ENCODE data around the gene TTYH1. TPM values are rescaled to one million over a fixed set of nuclear protein-coding genes. Genes with fewer than 3 reads are reported as not detected.

Gene TTYH1
- total RNA-seq: not detected in 2 replicates

GRCh38 chr19:54415208-54415900, at the start of gene TTYH1:
TSS of gene TTYH1 (plus strand) at chr19:54415464. CDS start at chr19:54415553, 89 bp downstream.

DNA sequence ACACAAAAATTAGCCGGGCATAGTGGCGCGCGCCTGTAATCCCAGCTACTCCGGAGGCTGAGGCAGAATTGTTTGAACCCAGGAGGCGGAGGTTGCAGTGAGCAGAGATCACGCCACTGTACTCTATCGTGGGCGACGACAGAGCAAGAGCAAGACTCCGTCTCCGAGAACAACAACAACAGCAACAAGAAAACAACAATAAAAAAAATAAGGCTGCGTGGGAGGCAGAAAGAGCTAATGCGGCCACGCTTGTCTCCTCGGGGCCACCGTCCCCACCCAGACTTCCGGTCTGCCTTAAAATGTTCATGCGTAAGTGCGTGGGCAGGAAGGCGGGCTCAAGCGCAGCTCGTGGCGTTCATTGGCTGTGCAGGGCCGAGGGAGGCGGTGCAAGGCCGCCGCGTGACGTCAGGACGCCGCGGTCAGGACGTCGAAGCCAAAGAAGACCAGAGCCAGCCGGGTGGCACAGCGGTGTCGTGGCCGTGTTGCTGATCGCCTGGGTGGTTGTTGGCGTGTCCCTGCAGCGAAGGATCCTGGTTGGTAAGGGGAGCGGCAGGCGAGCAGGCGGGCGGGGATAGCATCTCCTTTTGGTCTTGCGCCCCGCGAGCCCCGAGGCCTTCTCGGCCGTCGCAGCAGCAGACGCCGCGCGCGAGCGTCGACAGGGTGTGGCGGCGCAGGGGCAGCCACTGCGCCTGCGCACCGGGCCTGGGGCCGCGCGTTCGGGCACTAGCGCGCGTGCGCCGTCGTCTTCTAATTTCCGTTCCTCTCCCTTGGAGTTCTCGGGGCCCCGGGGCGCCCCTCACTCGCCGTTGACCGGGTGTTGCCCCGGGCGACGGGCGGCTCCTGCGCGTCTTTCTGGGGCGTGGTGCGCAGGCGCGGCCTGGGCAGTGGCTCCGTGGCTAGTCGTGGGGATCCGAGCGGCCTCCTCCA, 33.8 kb downstream of the TTYH1 start, which contains the start of gene LENG8:
Gene LENG8, plus strand, starts transcription at position 426 of the 927 bp plus-strand sequence. CDS start 2,146 bp downstream, outside the sequence.

DNA sequence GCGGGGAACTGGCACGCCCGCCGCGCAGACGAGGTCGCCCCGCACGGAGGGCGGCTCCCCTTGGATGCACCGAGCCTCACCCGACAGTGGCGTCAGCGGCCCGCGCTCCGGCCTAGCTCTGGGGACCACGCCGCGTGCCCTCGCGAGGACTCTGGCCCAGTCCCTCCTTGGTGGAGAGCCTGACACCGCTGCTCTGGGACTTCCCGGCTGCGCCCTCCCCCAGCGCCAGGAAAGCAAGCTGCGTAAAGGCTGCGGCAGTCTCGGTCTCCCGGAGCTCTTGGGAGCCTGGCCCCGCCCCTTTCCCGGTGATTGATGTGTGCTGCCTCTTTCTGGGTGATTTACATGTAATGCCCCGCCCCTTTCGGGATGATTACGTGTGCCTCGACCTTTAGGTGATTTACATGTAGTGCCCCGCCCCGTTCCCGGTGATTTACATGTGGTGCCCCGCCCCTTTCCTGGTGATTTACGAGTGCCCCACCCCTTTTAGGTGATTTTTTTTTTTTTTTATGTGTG, 48.3 kb downstream of the TTYH1 start, which contains the start of gene LENG9:
Gene LENG9, minus strand, starts transcription at position 248 of the 513 bp plus-strand sequence. CDS start 252 bp downstream, outside the sequence.

GRCh38 chr19:54473071-54473891, 58.0 kb downstream of the TTYH1 start, which contains the start of gene CDC42EP5:
TSS of gene CDC42EP5 (minus strand) at chr19:54473296. CDS start at chr19:54465547, 7,749 bp downstream.

Other genes starting within 250 kb of the TTYH1 start
- gene TMC4, start 242.3 kb upstream of the TTYH1 start, total RNA-seq: 0.31 TPM in 1 of 2 replicates, not detected in the other
- gene MBOAT7, start 225.9 kb upstream of the TTYH1 start, total RNA-seq: 22.6 and 24.0 TPM in 2 replicates
- 38.7 and 39.7 TPM in 2 replicates for gene TSEN34, start 224.2 kb upstream of the TTYH1 start, total RNA-seq
- 2,262 and 2,314 TPM in 2 replicates for gene RPS9, start 214.6 kb upstream of the TTYH1 start, total RNA-seq
- gene LILRB3, start 192.5 kb upstream of the TTYH1 start, total RNA-seq: not detected in 2 replicates
- not detected in 2 replicates for gene LILRA6, start 172.7 kb upstream of the TTYH1 start, total RNA-seq
- gene LILRB5, start 158.2 kb upstream of the TTYH1 start, total RNA-seq: not detected in 2 replicates
- gene LILRB2, start 134.4 kb upstream of the TTYH1 start, total RNA-seq: not detected in 2 replicates
- not detected in 2 replicates for gene LILRA5, start 102.3 kb upstream of the TTYH1 start, total RNA-seq
- not detected in 2 replicates for gene LILRA4, start 76.3 kb upstream of the TTYH1 start, total RNA-seq
- gene LAIR1, start 50.5 kb upstream of the TTYH1 start, total RNA-seq: not detected in 2 replicates
- 34.9 and 45.4 TPM in 2 replicates for gene LENG8, start 33.7 kb downstream of the TTYH1 start, total RNA-seq
- gene LENG9, start 48.3 kb downstream of the TTYH1 start, total RNA-seq: 9.5 and 10.4 TPM in 2 replicates
- 23.9 and 33.4 TPM in 2 replicates for gene CDC42EP5, start 57.8 kb downstream of the TTYH1 start, total RNA-seq
- gene LAIR2, start 87.4 kb downstream of the TTYH1 start, total RNA-seq: not detected in 2 replicates
- gene LILRA2, start 158.3 kb downstream of the TTYH1 start, total RNA-seq: not detected in 2 replicates
- gene LILRA1, start 178.2 kb downstream of the TTYH1 start, total RNA-seq: not detected in 2 replicates
- gene LILRB1, start 215.0 kb downstream of the TTYH1 start, total RNA-seq: not detected in 2 replicates
- not detected in 2 replicates for gene LILRB4, start 247.5 kb downstream of the TTYH1 start, total RNA-seq

Measured in aortic smooth muscle cell (primary cell).